ACC112 (cell line): ENCODE measurements around the gene VIP.
A peak's percentile ranks its signal among the peaks of the same experiment; 100 is the strongest.

Source experiments
- H2AFZ ChIP-seq: fragments of 200-600 bp; sonication (generic); one replicate; pipeline ENCODE4 v1.6.0; 2017; ENCODE audit warnings: antibody characterized with exemption, low read length; ENCODE audit not compliant: unreplicated experiment
- H3K27ac ChIP-seq: fragments of 200-600 bp; sonication (generic); 2 replicates; pipeline ENCODE4 v1.5.1; 2014; ENCODE audit warnings: low read depth, mild to moderate bottlenecking, antibody characterized with exemption, low read length, moderate library complexity
- H3K27me3 ChIP-seq: fragments of 200-600 bp; sonication (generic); 2 replicates; pipeline ENCODE4 v1.6.1; 2014; ENCODE audit warnings: mild to moderate bottlenecking, antibody characterized with exemption, low read length, moderate library complexity, mixed read lengths; ENCODE audit not compliant: insufficient read depth
- H3K36me3 ChIP-seq: fragments of 200-600 bp; sonication (generic); 2 replicates; pipeline ENCODE4 v1.6.1; 2016; ENCODE audit warnings: mild to moderate bottlenecking, antibody characterized with exemption, low read length, moderate library complexity, mixed read lengths; ENCODE audit not compliant: insufficient read depth
- H3K4me1 ChIP-seq: fragments of 200-600 bp; sonication (generic); one replicate; pipeline ENCODE4 v1.6.1; 2016; ENCODE audit warnings: low read length, mixed read lengths; ENCODE audit not compliant: insufficient read depth, unreplicated experiment, control insufficient read depth
- H3K4me3 ChIP-seq: fragments of 200-600 bp; sonication (generic); 2 replicates; pipeline ENCODE4 v1.5.1; 2014; ENCODE audit warnings: mild to moderate bottlenecking, low read depth, low read length
- H3K79me2 ChIP-seq: fragments of 200-600 bp; sonication (generic); one replicate; pipeline ENCODE4 v1.6.0; 2016; ENCODE audit warnings: low read length; ENCODE audit not compliant: control insufficient read depth, unreplicated experiment, insufficient read depth

Gene VIP

DNA sequence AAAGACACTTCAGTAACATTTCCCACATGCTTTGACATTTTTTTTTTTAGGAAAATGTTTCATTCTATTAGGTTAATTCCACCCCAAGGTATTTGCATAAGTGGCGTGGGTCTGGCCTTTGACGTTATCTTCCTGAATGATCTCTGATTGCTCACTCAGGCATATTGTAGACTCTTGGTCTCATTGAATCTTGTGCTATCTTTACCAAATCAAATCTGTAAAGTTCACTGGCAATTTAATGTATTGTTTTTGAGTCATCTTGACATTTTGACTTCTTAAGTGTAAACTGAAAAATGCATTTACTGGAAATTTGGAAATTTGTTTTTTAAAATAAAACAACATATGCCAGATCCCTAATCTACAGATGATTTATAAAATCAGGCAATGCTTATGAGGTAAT is 16.0 kb upstream of the VIP start:
- Histone ChIP-seq H3K4me1 (no peaks in the 10 kb centered on the region), H3K27ac (no peak overlapping the region), H3K4me3 (no peak overlapping the region), H3K79me2 (no peaks in the 10 kb centered on the region), H2AFZ (no peak overlapping the region), H3K27me3 (no peaks in the 10 kb centered on the region), H3K36me3 (no peaks in the 10 kb centered on the region)

DNA sequence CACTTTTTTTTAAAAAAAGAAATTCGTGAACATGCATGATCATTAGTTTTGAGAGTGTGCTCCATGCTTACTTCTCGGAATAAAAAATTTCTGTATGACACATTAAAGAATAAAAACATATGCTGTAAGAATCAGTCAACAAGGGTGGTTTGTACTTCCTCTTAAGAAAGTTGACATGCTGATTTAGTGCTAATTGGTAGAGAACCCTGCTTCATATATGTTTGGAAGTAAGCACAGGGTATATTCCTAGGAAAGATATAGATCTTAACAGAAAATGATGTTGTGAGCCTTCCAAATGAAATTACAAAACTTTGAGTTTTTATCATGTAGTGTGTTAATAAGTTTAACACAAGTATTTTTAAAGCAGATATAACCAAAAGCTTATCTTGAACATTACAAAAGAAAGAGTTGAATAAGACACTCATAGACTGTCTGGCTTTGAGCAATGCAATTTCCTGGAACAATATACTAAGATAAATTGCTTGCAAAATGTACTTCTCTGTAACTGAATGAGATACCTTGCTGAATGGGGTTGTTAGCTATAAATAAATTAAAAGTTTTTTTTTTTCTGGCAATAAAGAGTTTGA is 13.8 kb upstream of the VIP start:
- H3K4me1 ChIP-seq, result no peaks in the 10 kb centered on the region
- H3K27me3 ChIP-seq, result no peaks in the 10 kb centered on the region
- no peak overlapping the region for H3K4me3 ChIP-seq
- no peak overlapping the region for H2AFZ ChIP-seq
- no peaks in the 10 kb centered on the region for H3K79me2 ChIP-seq
- H3K27ac ChIP-seq, result no peak overlapping the region
- H3K36me3 ChIP-seq, result no peaks in the 10 kb centered on the region

GRCh38 chr6:152745509-152746171 is 5.0 kb upstream of the VIP start:
- H3K79me2 ChIP-seq, result no peaks in the 10 kb centered on the region
- peaks cover 12% of the 10 kb centered on the region for H3K4me1 ChIP-seq
- H3K27me3 ChIP-seq, result no peaks in the 10 kb centered on the region
- no peak overlapping the region for H2AFZ ChIP-seq
- no peak overlapping the region for H3K27ac ChIP-seq
- no peaks in the 10 kb centered on the region for H3K36me3 ChIP-seq
- no peak overlapping the region for H3K4me3 ChIP-seq

- H3K27me3 ChIP-seq, result no peaks in the 10 kb centered on the region
- no peaks in the 10 kb centered on the region for H3K79me2 ChIP-seq
- no peaks in the 10 kb centered on the region for H3K36me3 ChIP-seq
- H3K4me1 ChIP-seq, result peaks cover 12% of the 10 kb centered on the region
- no peak overlapping the region for H3K4me3 ChIP-seq
- no peak overlapping the region for H2AFZ ChIP-seq
- no peak overlapping the region for H3K27ac ChIP-seq
Measured at GRCh38 chr6:152746172-152746553, 4.4 kb upstream of the VIP start.

GRCh38 chr6:152748843-152749242 is 1.8 kb upstream of the VIP start:
- H3K79me2 ChIP-seq, result no peaks in the 10 kb centered on the region
- H3K4me3 ChIP-seq, result no peak overlapping the region
- no peak overlapping the region for H3K27ac ChIP-seq
- H2AFZ ChIP-seq, result peak overlapping the region; percentile 24
- peaks cover 15% of the 10 kb centered on the region for H3K27me3 ChIP-seq
- H3K36me3 ChIP-seq, result no peaks in the 10 kb centered on the region
- H3K4me1 ChIP-seq, result peaks cover 12% of the 10 kb centered on the region

DNA sequence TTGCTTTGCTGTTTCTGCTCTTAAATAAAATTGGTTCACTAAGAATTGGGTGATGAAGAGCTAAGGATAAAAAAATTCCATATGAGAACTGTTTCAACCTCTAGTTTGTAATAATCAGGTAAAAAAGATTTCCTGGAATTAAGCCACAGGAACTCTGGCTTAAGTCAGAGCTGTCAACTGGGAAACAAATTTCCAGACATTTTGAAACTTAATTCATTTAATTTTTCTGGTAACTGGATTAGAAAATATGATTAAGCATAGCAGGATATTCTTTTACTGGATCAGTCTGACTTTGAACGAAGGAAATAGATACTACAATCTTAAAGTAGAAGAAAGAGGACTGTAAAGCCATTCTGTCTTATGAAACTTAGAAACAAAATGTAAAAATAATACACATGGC is 1.3 kb upstream of the VIP start:
- Histone ChIP-seq H3K36me3 (no peaks in the 10 kb centered on the region), H3K4me3 (no peak overlapping the region), H3K27ac (no peak overlapping the region), H3K27me3 (peaks cover 19% of the 10 kb centered on the region), H3K79me2 (no peaks in the 10 kb centered on the region), H3K4me1 (peaks cover 12% of the 10 kb centered on the region), H2AFZ (no peak overlapping the region)

- H3K36me3 ChIP-seq, result no peaks in the 10 kb centered on the region
- peaks cover 58% of the 10 kb centered on the region for H3K27me3 ChIP-seq
- no peak overlapping the region for H3K27ac ChIP-seq
- no peaks in the 10 kb centered on the region for H3K4me1 ChIP-seq
- H3K4me3 ChIP-seq, result no peak overlapping the region
- H2AFZ ChIP-seq, result no peak overlapping the region
- no peaks in the 10 kb centered on the region for H3K79me2 ChIP-seq
Measured at GRCh38 chr6:152765331-152765730, 14.7 kb downstream of the VIP start.

DNA sequence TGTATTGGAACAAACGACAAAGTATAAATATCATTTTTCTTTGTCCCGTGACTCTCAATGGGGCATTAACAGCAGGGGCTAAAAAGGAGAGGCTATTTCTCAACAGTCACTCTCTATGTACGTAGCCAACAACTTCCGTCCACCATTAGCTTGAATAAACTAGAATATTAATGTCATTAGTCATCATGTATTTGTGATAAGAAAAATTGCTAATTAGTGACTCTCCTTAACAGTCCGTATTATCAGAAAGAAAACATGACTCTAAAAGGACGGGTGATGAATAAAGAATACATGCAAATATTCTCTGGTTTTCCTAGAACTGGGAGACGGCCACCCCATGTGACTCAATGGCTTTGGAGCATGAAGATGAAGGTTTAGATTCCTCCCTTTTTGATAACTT is 18.6 kb downstream of the VIP start:
- Histone ChIP-seq H3K27ac (no peak overlapping the region), H3K36me3 (no peaks in the 10 kb centered on the region), H3K27me3 (peaks cover 57% of the 10 kb centered on the region), H3K79me2 (no peaks in the 10 kb centered on the region), H3K4me3 (no peak overlapping the region), H2AFZ (no peak overlapping the region), H3K4me1 (no peaks in the 10 kb centered on the region)

DNA sequence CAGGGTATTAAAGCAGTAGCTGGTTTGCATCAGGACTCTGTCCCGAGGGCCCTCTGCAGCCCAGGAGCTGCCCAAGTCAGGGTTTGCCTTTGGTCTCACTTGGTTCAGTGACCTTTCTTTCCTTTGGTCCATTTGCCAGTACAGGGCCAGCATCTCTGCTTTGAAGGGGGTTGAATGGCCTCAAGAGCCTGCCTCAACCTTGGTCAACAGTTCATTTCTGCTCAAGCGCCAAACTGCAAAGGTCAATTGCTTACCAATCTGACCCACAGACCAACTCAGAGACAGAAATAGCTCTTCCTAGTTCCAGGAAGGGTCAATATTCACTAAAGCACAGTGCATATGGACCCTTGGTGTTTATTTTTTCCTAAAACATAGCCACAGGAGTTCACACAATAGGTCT is 19.4 kb downstream of the VIP start:
- H3K4me1 ChIP-seq, result no peaks in the 10 kb centered on the region
- H3K27ac ChIP-seq, result no peak overlapping the region
- H2AFZ ChIP-seq, result no peak overlapping the region
- peaks cover 54% of the 10 kb centered on the region for H3K27me3 ChIP-seq
- H3K36me3 ChIP-seq, result no peaks in the 10 kb centered on the region
- no peak overlapping the region for H3K4me3 ChIP-seq
- H3K79me2 ChIP-seq, result no peaks in the 10 kb centered on the region

GRCh38 chr6:152771061-152771687 is 20.6 kb downstream of the VIP start:
- H3K79me2 ChIP-seq, result no peaks in the 10 kb centered on the region
- H2AFZ ChIP-seq, result no peak overlapping the region
- no peak overlapping the region for H3K27ac ChIP-seq
- peaks cover 48% of the 10 kb centered on the region for H3K27me3 ChIP-seq
- no peaks in the 10 kb centered on the region for H3K4me1 ChIP-seq
- no peak overlapping the region for H3K4me3 ChIP-seq
- H3K36me3 ChIP-seq, result no peaks in the 10 kb centered on the region

GRCh38 chr6:152775428-152775827 is 24.8 kb downstream of the VIP start:
- Histone ChIP-seq H3K27ac (no peak overlapping the region), H2AFZ (no peak overlapping the region), H3K36me3 (no peaks in the 10 kb centered on the region), H3K27me3 (peaks cover 15% of the 10 kb centered on the region), H3K79me2 (no peaks in the 10 kb centered on the region), H3K4me1 (no peaks in the 10 kb centered on the region), H3K4me3 (no peak overlapping the region)
